Duodenal mucosa (tissue), 2 donors: Measurements from ENCODE around the gene HOXB8.

Source experiments
- H3K27ac ChIP-seq: one replicate; pipeline ENCODE4 v1.7.0; 2013; ENCODE audit warnings: low read depth, low read length
- H3K27me3 ChIP-seq, 2 donors: one replicate each; pipeline ENCODE4 v1.7.0; 2013; ENCODE audit warnings: low read length in 2 of 2, control low read depth in 1 of 2; ENCODE audit not compliant: insufficient read depth in 2 of 2, control insufficient read depth in 1 of 2
- H3K36me3 ChIP-seq, 2 donors: one replicate each; pipeline ENCODE4 v1.7.0; 2013; ENCODE audit warnings: low read length in 2 of 2, control low read depth in 1 of 2; ENCODE audit not compliant: insufficient read depth in 2 of 2, control insufficient read depth in 1 of 2
- H3K4me1 ChIP-seq, 2 donors: one replicate each; pipeline ENCODE4 v1.7.0; 2013; ENCODE audit warnings: low read length in 2 of 2, control low read depth in 1 of 2; ENCODE audit not compliant: insufficient read depth in 2 of 2, control insufficient read depth in 1 of 2
- H3K4me3 ChIP-seq, 2 donors: one replicate each; pipeline ENCODE4 v1.7.0; 2013; ENCODE audit warnings: low read length in 2 of 2, low read depth in 1 of 2
- H3K9ac ChIP-seq, 2 donors: one replicate each; pipeline ENCODE4 v1.7.0; 2013; ENCODE audit warnings: low read length in 2 of 2, low read depth in 1 of 2
- H3K9me3 ChIP-seq, 2 donors: one replicate each; pipeline ENCODE4 v1.7.0; 2013; ENCODE audit warnings: low read length in 2 of 2, control low read depth in 1 of 2; ENCODE audit not compliant: control insufficient read depth in 1 of 2

Gene HOXB8

GRCh38 chr17:48589060-48589830, 25.8 kb downstream of the HOXB8 start:
- H3K27ac ChIP-seq, result peak overlapping the region; percentile 65

GRCh38 chr17:48588528-48588927, 26.6 kb downstream of the HOXB8 start:
- Histone ChIP-seq H3K27me3 (peaks cover 76 to 92% of the 10 kb centered on the region in 2 donors), H3K9me3 (no peaks in the 10 kb centered on the region), H3K36me3 (no peaks in the 10 kb centered on the region), H3K9ac (peak overlapping the region in 1 of 2 donors; percentile 44), H3K4me3 (peak overlapping the region in 1 of 2 donors; percentile 30), H3K4me1 (peaks cover 7 to 8% of the 10 kb centered on the region in 2 donors), H3K27ac (peak overlapping the region; percentile 64)

More at GRCh38 chr17:48589060-48589830, 25.8 kb downstream of the HOXB8 start:
- Histone ChIP-seq H3K27me3 (peaks cover 78 to 90% of the 10 kb centered on the region in 2 donors), H3K9ac (peak overlapping the region; percentile 32 to 39), H3K4me3 (peak overlapping the region; percentile 43 to 50), H3K4me1 (peaks cover 6 to 8% of the 10 kb centered on the region in 2 donors), H3K36me3 (no peaks in the 10 kb centered on the region), H3K9me3 (no peaks in the 10 kb centered on the region)

- Histone ChIP-seq H3K9me3 (no peaks in the 10 kb centered on the region), H3K4me1 (peaks cover 8 to 12% of the 10 kb centered on the region in 2 donors), H3K9ac (peak overlapping the region in 1 of 2 donors; percentile 44), H3K36me3 (no peaks in the 10 kb centered on the region), H3K27me3 (peaks cover 75 to 92% of the 10 kb centered on the region in 2 donors), H3K4me3 (no peak overlapping the region), H3K27ac (peak overlapping the region; percentile 64)
Measured at GRCh38 chr17:48588074-48588415, 27.0 kb downstream of the HOXB8 start.

- Histone ChIP-seq H3K4me3 (peak overlapping the region in 1 of 2 donors; percentile 32), H3K27ac (peak overlapping the region; percentile 64), H3K36me3 (no peaks in the 10 kb centered on the region), H3K9ac (peak overlapping the region; percentile 50 to 55), H3K27me3 (peaks cover 75 to 94% of the 10 kb centered on the region in 2 donors), H3K4me1 (peaks cover 8 to 12% of the 10 kb centered on the region in 2 donors), H3K9me3 (no peaks in the 10 kb centered on the region)
Measured at GRCh38 chr17:48587276-48588073, 27.6 kb downstream of the HOXB8 start.

GRCh38 chr17:48586355-48587258, 28.5 kb downstream of the HOXB8 start:
- peak overlapping the region; percentile 50 to 55 for H3K9ac ChIP-seq
- H3K27ac ChIP-seq, result peak overlapping the region; percentile 64
- H3K27me3 ChIP-seq, result peaks cover 74 to 96% of the 10 kb centered on the region in 2 donors
- peak overlapping the region; percentile 69 to 81 for H3K4me3 ChIP-seq
- H3K9me3 ChIP-seq, result no peaks in the 10 kb centered on the region
- H3K36me3 ChIP-seq, result no peaks in the 10 kb centered on the region
- peaks cover 8 to 12% of the 10 kb centered on the region in 2 donors for H3K4me1 ChIP-seq

GRCh38 chr17:48584223-48584741, 30.8 kb downstream of the HOXB8 start:
- H3K36me3 ChIP-seq, result no peaks in the 10 kb centered on the region
- H3K4me1 ChIP-seq, result peaks cover 8 to 12% of the 10 kb centered on the region in 2 donors
- peak overlapping the region; percentile 30 for H3K27ac ChIP-seq
- H3K9me3 ChIP-seq, result no peaks in the 10 kb centered on the region
- H3K9ac ChIP-seq, result no peak overlapping the region
- H3K27me3 ChIP-seq, result peaks cover 69 to 94% of the 10 kb centered on the region in 2 donors
- H3K4me3 ChIP-seq, result no peak overlapping the region

GRCh38 chr17:48583708-48584222, 31.3 kb downstream of the HOXB8 start:
- H3K4me1 ChIP-seq, result peaks cover 8 to 16% of the 10 kb centered on the region in 2 donors
- H3K27ac ChIP-seq, result no peak overlapping the region

GRCh38 chr17:48582750-48583069, 32.4 kb downstream of the HOXB8 start:
- Histone ChIP-seq H3K9ac (no peak overlapping the region), H3K4me1 (peaks cover 8 to 17% of the 10 kb centered on the region in 2 donors), H3K4me3 (no peak overlapping the region), H3K36me3 (no peaks in the 10 kb centered on the region), H3K27me3 (peaks cover 61 to 87% of the 10 kb centered on the region in 2 donors), H3K27ac (peak overlapping the region; percentile 87), H3K9me3 (no peaks in the 10 kb centered on the region)

More at GRCh38 chr17:48583708-48584222, 31.3 kb downstream of the HOXB8 start:
- H3K9ac ChIP-seq, result no peak overlapping the region
- H3K27me3 ChIP-seq, result peaks cover 70 to 94% of the 10 kb centered on the region in 2 donors
- no peaks in the 10 kb centered on the region for H3K9me3 ChIP-seq
- no peaks in the 10 kb centered on the region for H3K36me3 ChIP-seq
- H3K4me3 ChIP-seq, result no peak overlapping the region

- H3K4me3 ChIP-seq, result peak overlapping the region in 1 of 2 donors; percentile 55
- no peaks in the 10 kb centered on the region for H3K9me3 ChIP-seq
- H3K27ac ChIP-seq, result peak overlapping the region; percentile 61
- peak overlapping the region; percentile 53 to 66 for H3K9ac ChIP-seq
- H3K27me3 ChIP-seq, result peaks cover 54 to 84% of the 10 kb centered on the region in 2 donors
- peaks cover 0 to 11% of the 10 kb centered on the region in 2 donors for H3K4me1 ChIP-seq
- H3K36me3 ChIP-seq, result no peaks in the 10 kb centered on the region
Measured at GRCh38 chr17:48579760-48580554, 35.1 kb downstream of the HOXB8 start.
